ENCODE measurements around the gene SCTR.
A peak's percentile ranks its signal among the peaks of the same experiment; 100 is the strongest.

Gene SCTR

GRCh38 chr2:119523952-119524694 lies at the start of gene SCTR:
SCTR (minus strand) TSS chr2:119524483; CDS start chr2:119524226, 257 bp downstream.
- Mint-ChIP-seq H3K27ac (no peak within 1 kb of the TSS), H3K4me3 (no peak within 1 kb of the TSS), H3K4me1 (peaks cover 5% of the 10 kb centered on the region), H3K27me3 (peaks cover 69% of the 10 kb centered on the region), H3K9me3 (no peaks in the 10 kb centered on the region)
- ATAC-seq (peak; percentile 32), DNase-seq (no peak)

- Mint-ChIP-seq H3K27ac (no peak overlapping the region), H3K4me1 (no peaks in the 10 kb centered on the region), H3K4me3 (no peak overlapping the region), H3K9me3 (peaks cover 14 to 19% of the 10 kb centered on the region in 2 donors), H3K27me3 (peaks cover 12% of the 10 kb centered on the region)
- DNase-seq, result no peak
- no peak for ATAC-seq
Observed at GRCh38 chr2:119567292-119567691, 43.0 kb upstream of the SCTR start.

DNA sequence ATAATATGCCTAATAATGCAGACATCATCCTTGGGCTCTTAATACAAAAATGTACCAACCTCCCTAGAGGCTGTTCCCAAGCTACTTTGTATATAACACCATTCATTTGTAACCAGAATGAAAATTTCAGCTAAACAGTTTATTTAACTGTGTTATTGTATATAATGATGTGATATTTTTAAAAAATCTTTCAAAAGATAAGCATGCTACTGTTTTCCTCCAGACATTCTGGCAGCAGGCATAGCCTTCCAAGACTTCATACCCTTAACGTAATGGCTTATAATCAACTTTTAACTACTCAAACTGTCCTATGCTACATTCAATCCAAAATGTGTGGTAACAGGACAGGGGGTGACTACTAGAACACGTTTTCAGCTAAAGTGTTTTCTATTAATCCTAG lies 41.2 kb upstream of the SCTR start:
- ATAC-seq, result no peak
- Mint-ChIP-seq H3K9me3 (peaks cover 13 to 19% of the 10 kb centered on the region in 2 donors), H3K4me3 (no peak overlapping the region), H3K27ac (no peak overlapping the region), H3K4me1 (no peaks in the 10 kb centered on the region), H3K27me3 (peaks cover 12% of the 10 kb centered on the region)
- no peak for DNase-seq

GRCh38 chr2:119553687-119554344 lies 29.5 kb upstream of the SCTR start:
- ATAC-seq, result no peak
- DNase-seq, result no peak
- Mint-ChIP-seq H3K4me1 (no peaks in the 10 kb centered on the region), H3K4me3 (no peak overlapping the region), H3K9me3 (no peaks in the 10 kb centered on the region), H3K27ac (no peak overlapping the region), H3K27me3 (peaks cover 56% of the 10 kb centered on the region)

GRCh38 chr2:119552902-119553301 lies 28.6 kb upstream of the SCTR start:
- Mint-ChIP-seq H3K4me1 (no peaks in the 10 kb centered on the region), H3K27ac (no peak overlapping the region), H3K27me3 (peaks cover 54% of the 10 kb centered on the region), H3K4me3 (no peak overlapping the region), H3K9me3 (no peaks in the 10 kb centered on the region)
- DNase-seq (no peak), ATAC-seq (no peak)

DNA sequence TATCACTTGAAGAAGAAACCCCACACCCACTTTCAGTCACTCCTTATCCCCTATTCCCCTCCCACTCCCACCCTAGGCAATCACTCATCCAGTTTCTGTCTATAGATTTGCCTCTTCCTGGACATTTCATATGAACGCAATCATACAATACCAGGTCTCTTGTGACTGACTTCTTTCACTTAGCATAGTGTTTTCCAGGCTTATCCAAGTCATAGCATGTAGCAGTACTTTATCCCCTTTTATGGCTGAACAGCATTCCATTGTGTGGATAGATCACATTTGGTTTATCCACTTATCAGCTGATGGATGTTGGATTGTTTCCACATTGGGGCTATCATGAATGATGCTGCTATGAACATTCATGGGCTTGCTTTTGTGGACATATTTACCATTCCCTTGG lies 26.6 kb upstream of the SCTR start:
- Mint-ChIP-seq H3K4me3 (no peak overlapping the region), H3K27ac (no peak overlapping the region)
- no peak for ATAC-seq

GRCh38 chr2:119550346-119550745 lies 26.1 kb upstream of the SCTR start:
- Mint-ChIP-seq H3K9me3 (no peaks in the 10 kb centered on the region), H3K27ac (no peak overlapping the region), H3K4me1 (no peaks in the 10 kb centered on the region), H3K27me3 (peaks cover 60% of the 10 kb centered on the region), H3K4me3 (no peak overlapping the region)
- no peak for ATAC-seq
- no peak for DNase-seq

More for the DNA sequence above, 26.6 kb upstream of the SCTR start:
- H3K9me3 Mint-ChIP-seq, result no peaks in the 10 kb centered on the region
- no peak for DNase-seq
- H3K27me3 Mint-ChIP-seq, result peaks cover 60% of the 10 kb centered on the region
- H3K4me1 Mint-ChIP-seq, result no peaks in the 10 kb centered on the region

DNA sequence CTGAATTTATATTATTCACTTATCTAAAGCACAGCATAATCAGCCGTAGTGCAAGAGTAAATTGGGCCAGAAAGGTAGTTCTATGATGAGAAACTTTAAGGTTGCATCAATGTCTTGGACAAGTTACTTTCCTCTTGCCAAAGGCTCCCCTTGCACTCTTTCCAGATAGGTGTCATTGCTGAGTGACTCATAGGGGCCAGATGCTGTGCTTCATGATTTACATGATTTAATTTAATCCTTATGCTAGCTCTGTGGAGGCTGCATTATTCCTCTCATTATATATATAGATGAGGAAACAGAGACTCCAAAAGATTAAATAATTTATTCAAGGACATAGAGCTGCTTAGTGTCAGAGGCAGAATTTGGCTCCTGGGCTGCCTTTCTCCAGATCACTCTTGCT lies 25.0 kb upstream of the SCTR start:
- H3K27me3 Mint-ChIP-seq, result peaks cover 62% of the 10 kb centered on the region
- no peak for ATAC-seq
- H3K4me1 Mint-ChIP-seq, result no peaks in the 10 kb centered on the region
- no peaks in the 10 kb centered on the region for H3K9me3 Mint-ChIP-seq
- DNase-seq, result no peak
- no peak overlapping the region for H3K4me3 Mint-ChIP-seq
- no peak overlapping the region for H3K27ac Mint-ChIP-seq

GRCh38 chr2:119548516-119549120 lies 24.3 kb upstream of the SCTR start:
- DNase-seq (no peak), ATAC-seq (no peak)
- Mint-ChIP-seq H3K27me3 (peaks cover 67% of the 10 kb centered on the region), H3K4me3 (no peak overlapping the region), H3K4me1 (peaks cover 4% of the 10 kb centered on the region), H3K27ac (no peak overlapping the region), H3K9me3 (no peaks in the 10 kb centered on the region)

- Mint-ChIP-seq H3K4me3 (no peak overlapping the region), H3K4me1 (peaks cover 4% of the 10 kb centered on the region), H3K9me3 (peaks cover 0 to 7% of the 10 kb centered on the region in 2 donors), H3K27me3 (peaks cover 79% of the 10 kb centered on the region), H3K27ac (no peak overlapping the region)
- DNase-seq (no peak), ATAC-seq (no peak)
Observed at GRCh38 chr2:119546447-119546767, 22.1 kb upstream of the SCTR start.

DNA sequence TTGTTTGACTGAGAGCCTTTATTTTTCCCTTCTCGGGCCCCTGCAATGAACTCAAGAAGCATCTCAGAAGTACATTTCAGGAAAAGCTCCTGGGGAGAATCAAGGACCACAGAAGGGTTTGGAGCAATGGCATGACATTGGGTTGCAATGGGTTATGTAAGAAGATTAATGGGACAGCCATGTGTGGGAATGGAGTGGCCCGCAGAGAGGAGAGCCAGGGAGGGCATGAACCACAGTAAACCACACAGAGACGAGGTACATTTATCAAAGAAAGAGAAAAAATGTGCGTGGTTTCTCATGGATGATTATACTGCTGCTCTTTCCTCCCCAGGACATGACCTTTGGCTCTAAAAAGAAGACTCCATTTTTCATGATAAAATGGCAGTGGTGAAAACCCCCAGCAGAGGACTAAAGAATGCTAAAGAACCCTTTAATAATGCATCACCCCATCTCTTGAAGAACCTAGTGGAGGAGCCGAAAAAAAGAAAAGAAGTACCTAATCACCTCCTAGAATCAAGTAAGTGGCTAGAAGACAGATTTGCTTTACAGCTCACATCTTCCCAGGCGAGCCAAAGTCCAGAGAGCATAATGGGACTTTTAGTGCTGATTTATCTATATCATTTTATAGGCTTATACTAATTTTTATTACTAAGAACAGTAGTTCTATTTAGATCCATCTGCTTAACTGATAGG lies 21.6 kb upstream of the SCTR start:
- DNase-seq (no peak), ATAC-seq (no peak)
- H3K4me1 Mint-ChIP-seq, result peaks cover 4% of the 10 kb centered on the region
- H3K4me3 Mint-ChIP-seq, result no peak overlapping the region
- peaks cover 0 to 7% of the 10 kb centered on the region in 2 donors for H3K9me3 Mint-ChIP-seq
- H3K27ac Mint-ChIP-seq, result no peak overlapping the region
- peaks cover 82% of the 10 kb centered on the region for H3K27me3 Mint-ChIP-seq

GRCh38 chr2:119544939-119545475 lies 20.7 kb upstream of the SCTR start:
- DNase-seq (no peak), ATAC-seq (no peak)
- Mint-ChIP-seq H3K9me3 (peaks cover 0 to 7% of the 10 kb centered on the region in 2 donors), H3K27me3 (peaks cover 80% of the 10 kb centered on the region), H3K4me1 (peaks cover 4% of the 10 kb centered on the region), H3K4me3 (peak overlapping the region; percentile 16 to 47), H3K27ac (no peak overlapping the region)

- Mint-ChIP-seq H3K27ac (no peak within 1 kb of the TSS), H3K9me3 (peaks cover 0 to 7% of the 10 kb centered on the region in 2 donors), H3K4me3 (peak within 1 kb of the TSS; percentile 76 to 79), H3K4me1 (peaks cover 4% of the 10 kb centered on the region), H3K27me3 (peaks cover 73% of the 10 kb centered on the region)
- ATAC-seq, result peak; percentile 89
- peak; percentile 56 to 64 for DNase-seq
Observed at GRCh38 chr2:119544075-119544938, 20.0 kb upstream of the SCTR start, which contains the start of gene CFAP221. CFAP221 (plus strand) TSS chr2:119544449; CDS start chr2:119546132, 1,683 bp downstream.

DNA sequence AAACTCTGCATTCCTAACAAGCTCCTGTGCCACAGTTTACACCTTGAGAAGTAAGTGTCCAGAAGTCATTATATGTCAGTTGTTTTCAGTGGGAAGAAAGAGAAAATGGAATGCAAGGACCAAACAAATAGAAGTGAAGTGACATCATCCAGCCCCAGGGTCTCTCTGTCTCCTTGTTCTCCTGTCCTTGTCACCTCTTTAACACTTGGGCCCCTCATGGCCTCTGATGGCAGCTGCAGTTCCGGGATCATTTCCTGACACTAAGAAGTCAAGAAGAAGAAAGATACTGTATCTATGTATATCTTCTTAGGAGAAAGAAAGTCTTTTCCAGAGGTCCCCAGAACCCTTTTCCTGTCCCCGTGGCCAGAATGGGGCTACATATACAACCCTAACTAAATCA lies 17.2 kb upstream of the SCTR start:
- DNase-seq, result no peak
- Mint-ChIP-seq H3K27ac (no peak overlapping the region), H3K27me3 (peaks cover 54% of the 10 kb centered on the region), H3K4me1 (peaks cover 4% of the 10 kb centered on the region), H3K9me3 (peaks cover 0 to 7% of the 10 kb centered on the region in 2 donors), H3K4me3 (no peak overlapping the region)
- ATAC-seq, result no peak

GRCh38 chr2:119537792-119538191 lies 13.5 kb upstream of the SCTR start:
- Mint-ChIP-seq H3K27me3 (peaks cover 17% of the 10 kb centered on the region), H3K4me1 (no peaks in the 10 kb centered on the region), H3K4me3 (no peak overlapping the region), H3K27ac (no peak overlapping the region), H3K9me3 (peaks cover 16 to 24% of the 10 kb centered on the region in 2 donors)
- DNase-seq, result no peak
- no peak for ATAC-seq
